KOPT-K1 (cell line): ENCODE data around the gene GOLGA6B.
"Not testable (repeated sequence)": the region's sequence is repeated elsewhere in the genome, so short reads cannot be mapped to it uniquely, and the experiment has no call there.

Source experiments
- H3K27ac ChIP-seq: fragments of 200-600 bp; sonication (generic); 2 replicates; pipeline ENCODE4 v1.5.1; 2016; ENCODE audit warnings: antibody characterized with exemption, mild to moderate bottlenecking, low read depth, low read length; ENCODE audit not compliant: poor library complexity, severe bottlenecking
- H3K36me3 ChIP-seq: fragments of 200-600 bp; sonication (generic); 2 replicates; pipeline ENCODE4 v1.5.1; 2017; ENCODE audit warnings: antibody characterized with exemption, mild to moderate bottlenecking, low read length, moderate library complexity; ENCODE audit not compliant: insufficient read depth
- H3K9me3 ChIP-seq: fragments of 200-600 bp; sonication (generic); 2 replicates; pipeline ENCODE4 v1.5.1; 2017; ENCODE audit warnings: antibody characterized with exemption, low read length, mild to moderate bottlenecking; ENCODE audit not compliant: insufficient read depth, poor library complexity, severe bottlenecking

GOLGA6B gene, protein sequence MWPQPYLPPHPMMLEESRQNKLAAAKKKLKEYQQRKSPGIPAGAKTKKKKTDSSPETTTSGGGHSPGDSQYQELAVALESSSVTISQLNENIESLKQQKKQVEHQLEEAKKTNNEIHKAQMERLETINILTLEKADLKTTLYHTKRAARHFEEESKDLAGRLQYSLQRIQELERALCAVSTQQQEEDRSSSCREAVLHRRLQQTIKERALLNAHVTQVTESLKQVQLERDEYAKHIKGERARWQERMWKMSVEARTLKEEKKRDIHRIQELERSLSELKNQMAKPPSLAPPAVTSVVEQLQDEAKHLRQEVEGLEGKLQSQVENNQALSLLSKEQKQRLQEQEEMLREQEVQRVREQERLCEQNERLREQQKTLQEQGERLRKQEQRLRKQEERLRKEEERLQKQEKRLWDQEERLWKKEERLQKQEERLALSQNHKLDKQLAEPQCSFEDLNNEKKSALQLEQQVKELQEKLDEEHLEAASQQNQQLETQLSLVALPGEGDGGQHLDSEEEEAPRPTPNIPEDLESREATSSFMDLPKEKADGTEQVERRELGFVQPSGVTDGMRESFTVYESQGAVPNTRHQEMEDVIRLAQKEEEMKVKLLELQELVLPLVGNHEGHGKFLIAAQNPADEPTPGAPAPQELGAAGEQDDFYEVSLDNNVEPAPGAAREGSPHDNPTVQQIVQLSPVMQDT

DNA sequence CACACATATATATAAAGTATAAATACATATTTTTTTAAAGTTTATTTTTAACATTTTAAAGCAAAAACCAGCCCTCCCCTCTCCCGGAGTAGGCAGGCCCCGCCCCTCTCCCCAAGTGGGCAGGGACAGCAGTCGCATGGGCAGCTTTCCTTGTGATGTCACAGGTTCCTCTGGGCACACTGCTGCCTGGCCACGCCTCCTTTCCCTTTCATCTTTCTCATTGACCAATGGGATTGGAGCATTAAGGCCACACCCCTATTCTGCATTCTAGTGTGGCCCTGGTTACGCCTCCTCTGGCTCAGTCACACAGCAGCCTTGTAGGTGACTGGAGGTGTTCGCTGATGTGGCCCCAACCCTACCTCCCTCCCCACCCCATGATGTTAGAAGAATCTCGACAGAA lies at the start of gene GOLGA6B:
Gene GOLGA6B, plus strand, starts transcription at position 301 of the 400 bp plus-strand sequence. Its CDS starts 41 bp downstream, at position 342.
- H3K36me3 ChIP-seq, H3K27ac ChIP-seq, H3K9me3 ChIP-seq: not testable (repeated sequence)

DNA sequence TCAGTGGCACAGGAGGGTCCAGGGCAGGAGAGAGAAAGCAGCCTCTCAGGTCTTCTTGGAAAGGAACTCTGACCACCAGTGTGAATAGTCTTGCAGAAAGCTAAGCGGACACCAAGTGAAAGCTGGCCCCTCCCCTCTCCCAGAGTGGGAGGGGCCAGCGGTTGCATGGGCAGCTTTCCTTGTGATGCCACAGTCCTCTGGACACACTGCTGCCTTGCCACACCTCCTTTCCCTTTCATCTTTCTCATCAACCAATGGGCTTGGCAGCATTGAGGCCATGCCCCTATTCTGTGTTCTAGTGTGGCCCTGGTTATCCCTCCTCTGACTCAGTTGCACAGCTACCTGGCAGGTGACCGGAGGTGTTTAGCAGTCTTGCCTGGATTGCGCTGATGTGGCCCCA lies 49.7 kb upstream of the GOLGA6B start:
- H3K36me3 ChIP-seq: no peaks in the 10 kb centered on the region
- no peaks in the 10 kb centered on the region for H3K9me3 ChIP-seq
- no peak overlapping the region for H3K27ac ChIP-seq

DNA sequence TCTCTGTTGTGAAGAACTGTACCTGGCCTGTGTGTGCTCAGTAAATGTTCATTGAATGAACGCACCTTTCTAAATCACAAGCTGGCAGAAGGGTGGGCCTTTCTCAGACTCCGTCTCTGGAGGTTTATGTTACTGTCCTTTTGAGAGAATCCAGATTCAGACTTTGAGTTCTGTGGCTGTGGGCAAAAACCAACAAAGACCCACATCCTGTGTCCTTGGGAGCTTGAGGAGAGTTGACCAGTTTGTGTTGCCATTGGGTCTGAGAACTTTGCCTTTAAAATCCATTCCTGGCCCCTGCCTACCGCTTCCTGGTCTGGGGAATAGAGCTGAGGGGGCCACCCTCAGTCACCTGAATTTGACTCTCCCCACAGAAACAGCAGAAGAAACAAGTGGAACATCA lies 46.4 kb upstream of the GOLGA6B start:
- not testable (repeated sequence) for H3K36me3 ChIP-seq, H3K9me3 ChIP-seq, H3K27ac ChIP-seq

DNA sequence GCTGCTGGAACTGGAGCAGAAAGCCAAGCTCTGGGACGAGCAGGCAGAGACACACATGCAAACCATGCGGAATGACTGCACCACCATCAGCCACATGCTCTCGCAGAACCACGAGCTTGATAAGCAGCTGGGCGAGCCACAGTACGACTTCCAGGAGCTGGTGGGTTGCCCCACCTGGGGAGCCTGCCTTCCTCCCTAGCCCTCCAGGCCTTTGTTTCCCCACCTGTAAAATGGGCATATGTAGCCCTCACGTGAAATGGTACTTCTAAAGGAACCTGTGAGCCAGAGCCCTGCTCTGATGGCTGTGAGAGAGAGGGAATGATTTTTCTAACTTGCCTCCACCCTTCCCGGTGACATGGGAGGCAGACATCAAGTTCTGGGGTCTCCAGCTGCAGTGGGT lies 44.6 kb upstream of the GOLGA6B start:
- Histone ChIP-seq H3K27ac (no peak overlapping the region), H3K9me3 (no peaks in the 10 kb centered on the region), H3K36me3 (no peaks in the 10 kb centered on the region)

DNA sequence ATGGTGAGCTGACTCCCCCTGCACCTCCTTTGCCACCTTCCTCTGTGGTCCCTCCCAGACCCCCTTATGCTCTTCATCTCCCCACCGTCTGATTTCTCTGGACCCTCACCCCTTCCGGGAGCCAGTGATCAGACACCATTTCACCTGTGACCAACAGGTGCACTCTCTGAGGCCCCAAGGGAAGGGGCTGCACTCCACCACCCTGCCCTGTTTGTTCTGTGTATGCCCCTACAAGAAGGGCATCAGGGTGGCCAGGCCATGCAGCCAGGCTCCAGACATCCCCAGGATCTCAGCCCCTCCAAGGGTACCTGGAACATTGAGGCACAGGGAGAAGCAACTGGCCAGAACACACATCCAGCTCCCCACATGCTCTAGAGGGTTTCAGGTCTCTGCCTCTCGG lies 42.2 kb upstream of the GOLGA6B start:
- H3K9me3 ChIP-seq, H3K27ac ChIP-seq, H3K36me3 ChIP-seq: not testable (repeated sequence)

DNA sequence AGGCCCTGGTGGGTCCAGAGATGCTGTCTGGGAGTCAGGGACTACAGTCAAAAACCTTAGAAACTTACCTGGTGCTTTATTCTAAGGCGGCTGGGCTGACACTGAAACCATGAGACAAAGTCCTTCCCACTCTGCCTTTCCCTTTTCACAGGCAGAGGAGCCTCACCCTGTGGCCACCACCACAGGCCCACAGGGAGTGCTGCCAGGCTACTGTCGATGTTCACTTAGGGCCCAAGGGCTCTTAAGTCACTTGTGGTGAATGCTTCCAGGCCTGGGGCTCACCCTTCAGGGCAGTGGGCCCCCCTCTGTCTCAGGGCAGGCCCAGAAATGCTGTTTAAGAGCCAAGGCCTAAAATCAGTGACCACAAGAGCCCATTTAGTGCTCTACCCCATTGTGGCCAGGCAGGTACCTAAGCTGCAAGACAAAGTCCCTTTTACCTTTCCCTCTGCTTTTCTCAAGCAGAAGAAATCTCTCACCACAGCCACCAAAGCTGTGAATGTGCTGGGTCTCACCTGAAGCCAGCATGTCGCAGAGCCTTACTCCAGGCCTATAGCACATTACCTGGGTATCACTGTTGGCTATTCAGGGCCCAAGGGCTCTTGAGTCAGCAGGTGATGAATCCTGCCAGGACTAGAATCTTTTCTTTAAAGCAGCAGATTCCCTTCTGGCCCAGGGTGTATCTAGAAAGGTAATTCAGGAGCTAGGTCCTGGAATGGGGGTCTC lies 39.5 kb upstream of the GOLGA6B start:
- Histone ChIP-seq H3K27ac (peak overlapping the region; percentile 24), H3K36me3 (no peaks in the 10 kb centered on the region), H3K9me3 (no peaks in the 10 kb centered on the region)

DNA sequence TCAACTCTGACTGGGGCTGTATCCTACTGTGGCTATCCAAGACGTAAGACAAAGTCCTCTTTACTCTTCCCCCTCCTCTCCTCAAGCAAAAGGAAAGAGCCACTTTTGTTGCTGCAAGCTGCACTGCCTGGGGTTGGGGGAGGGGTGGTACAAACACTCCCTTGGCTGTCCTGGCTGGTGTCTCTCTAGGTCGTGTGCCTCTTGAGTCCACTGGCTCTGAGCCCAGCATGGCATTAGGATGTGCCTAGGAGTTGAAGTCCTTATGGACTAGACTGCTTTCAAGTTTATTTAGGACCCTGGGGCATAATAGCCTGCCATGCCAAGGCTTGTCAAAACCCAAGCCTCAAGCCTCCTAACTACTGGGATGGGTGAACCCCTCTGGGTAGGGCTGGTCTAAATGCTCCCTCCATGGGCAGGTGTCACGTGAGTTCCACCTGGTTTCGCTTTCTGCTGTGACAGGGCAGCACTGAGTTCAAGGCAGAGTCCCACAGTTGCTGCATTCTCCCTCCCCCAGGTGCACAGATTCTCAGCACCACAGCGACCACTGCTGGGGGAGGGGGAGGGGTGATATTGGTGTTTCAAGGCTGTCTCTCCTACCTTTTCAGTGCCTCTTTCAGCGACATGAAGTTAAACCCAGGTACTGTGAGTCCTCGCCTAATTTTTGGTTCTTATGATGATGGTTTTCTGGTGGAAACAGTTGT lies 38.8 kb upstream of the GOLGA6B start:
- H3K27ac ChIP-seq: peak overlapping the region; percentile 24
- H3K36me3 ChIP-seq, H3K9me3 ChIP-seq: not testable (repeated sequence)

DNA sequence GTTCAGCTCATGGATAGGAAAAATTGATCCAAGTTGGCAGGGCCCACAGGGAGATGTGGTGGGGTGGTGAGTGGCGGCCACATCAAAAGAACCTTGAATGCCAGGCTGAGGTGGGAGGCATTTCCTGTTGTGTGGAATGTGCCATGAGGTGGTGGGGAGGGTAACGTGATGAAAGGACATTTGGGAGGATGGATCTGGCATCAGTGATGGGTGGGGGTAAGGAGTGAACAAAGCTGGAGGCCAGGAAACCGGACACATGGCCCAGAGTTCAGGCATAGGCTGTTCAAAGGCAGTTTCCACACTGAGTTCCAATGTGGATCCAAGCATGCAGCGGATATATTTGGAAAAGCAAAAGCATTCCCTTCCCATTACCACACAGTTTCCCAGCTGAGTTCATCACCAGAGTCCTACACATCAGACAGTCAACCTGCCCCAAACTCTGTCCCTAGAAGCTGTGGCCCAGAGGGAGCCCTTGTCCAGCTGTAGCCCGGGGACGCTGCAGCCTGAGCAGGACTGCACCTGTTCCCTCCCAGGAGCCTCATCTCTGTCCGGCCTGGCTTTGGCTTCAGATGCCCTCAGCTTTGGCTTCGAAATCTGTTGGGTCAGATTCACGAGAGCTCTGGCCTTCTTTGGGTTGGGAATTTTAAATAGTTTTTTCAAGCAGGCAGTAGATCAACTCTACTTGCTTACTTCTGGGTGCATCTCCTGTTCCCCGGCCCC lies 37.8 kb upstream of the GOLGA6B start:
- Histone ChIP-seq H3K9me3 (no peaks in the 10 kb centered on the region), H3K27ac (no peak overlapping the region), H3K36me3 (no peaks in the 10 kb centered on the region)

DNA sequence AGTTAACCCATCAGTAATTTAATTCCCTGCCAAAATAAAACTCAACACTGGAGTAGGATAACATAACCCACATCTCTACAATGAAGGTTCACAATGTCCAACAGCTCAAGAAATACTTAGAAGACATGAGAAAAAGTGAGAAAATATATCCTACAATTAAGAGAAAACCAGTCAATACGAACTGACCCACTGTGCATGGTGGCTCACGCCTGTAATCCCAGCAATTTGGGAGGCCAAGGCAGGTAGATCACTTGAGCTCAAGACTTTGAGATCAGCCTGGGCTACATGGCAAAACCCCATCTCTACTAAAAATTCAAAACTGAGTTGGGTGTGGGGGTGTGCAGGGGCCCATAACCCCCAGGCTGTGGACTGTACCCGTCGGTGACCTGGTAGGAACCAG lies 30.6 kb upstream of the GOLGA6B start:
- H3K9me3 ChIP-seq, H3K36me3 ChIP-seq, H3K27ac ChIP-seq: not testable (repeated sequence)

DNA sequence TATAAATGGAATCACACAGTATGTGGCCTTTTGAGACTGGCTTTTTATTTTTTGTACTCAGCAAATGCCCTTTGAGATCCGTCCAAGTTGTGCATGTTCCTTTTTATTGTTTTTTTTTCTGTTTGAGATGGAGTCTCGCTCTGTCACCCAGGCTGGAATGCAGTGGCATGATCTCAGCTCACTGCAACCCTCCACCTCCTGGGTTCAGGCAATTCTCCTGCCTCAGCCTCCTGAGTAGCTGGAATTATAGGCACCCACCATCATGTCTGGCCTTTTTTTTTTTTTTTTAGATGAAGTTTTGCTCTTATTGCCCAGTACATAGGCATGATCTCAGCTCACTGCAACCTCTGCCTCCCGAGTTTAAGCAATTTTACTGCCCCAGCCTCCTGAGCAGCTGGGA lies 28.3 kb upstream of the GOLGA6B start:
- not testable (repeated sequence) for H3K27ac ChIP-seq, H3K36me3 ChIP-seq, H3K9me3 ChIP-seq

DNA sequence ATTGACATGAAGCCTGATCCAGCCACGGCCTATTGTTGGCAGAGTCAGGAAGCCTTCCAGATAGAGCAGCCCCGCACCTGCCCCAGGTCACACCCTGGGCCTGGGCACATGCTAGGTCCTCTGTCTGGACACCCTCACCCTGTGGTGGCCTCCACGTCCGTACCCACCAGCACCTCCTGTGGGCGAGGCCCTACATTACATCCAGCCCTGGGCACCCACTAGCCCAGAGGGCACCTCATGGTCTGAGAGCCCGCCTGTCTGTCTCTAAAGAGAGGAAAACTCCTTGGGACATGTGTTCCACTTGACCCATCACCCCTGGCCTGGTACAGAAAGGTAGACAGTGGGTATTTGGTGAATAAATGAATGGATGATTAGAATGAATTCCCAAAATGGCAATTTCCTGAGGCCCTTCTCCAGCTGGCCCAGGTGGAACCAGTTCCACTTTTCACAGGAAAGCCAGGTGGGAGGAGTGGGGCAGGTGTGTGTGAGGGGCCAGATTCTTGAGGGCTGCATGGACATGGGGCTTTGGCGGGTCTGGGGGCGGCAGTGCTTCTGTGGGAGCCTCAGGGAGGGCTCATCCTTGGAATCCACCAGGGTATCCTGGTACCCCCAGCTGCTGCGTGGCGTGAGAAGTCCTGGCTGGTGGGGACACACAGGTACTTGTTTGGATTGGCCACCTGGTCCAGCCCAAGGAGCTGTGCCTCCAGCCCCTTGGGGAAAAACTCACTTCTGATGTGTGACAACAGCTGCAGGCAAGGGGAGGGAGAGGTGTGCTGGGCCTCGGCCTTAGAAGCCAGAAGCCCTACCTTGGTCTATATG lies 26.0 kb upstream of the GOLGA6B start:
- not testable (repeated sequence) for H3K36me3 ChIP-seq, H3K9me3 ChIP-seq, H3K27ac ChIP-seq

DNA sequence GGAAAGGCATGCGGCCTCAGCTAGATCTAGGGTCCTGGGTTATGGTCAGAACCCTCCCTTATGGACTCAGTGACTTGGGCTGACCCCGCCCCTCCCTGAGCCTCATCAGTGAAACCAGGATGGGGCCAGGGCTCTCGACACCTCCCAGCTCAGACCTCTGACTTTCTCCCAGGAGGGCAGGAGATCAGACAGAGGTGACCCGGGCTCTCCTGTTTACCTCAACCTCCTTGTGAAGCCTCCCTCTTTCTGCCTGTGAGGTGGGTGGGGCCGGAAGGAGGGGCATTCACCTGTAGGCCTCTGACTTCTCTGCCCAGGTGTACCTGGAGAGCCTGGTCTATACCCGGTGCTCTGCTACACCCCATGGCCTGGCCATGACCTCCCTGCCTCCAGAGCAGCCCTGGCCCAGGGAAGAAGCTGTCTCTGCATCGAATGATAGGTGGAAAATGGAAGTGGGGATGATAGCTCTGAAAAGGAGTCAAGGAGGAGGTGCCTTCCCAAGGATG lies 25.4 kb upstream of the GOLGA6B start:
- not testable (repeated sequence) for H3K36me3 ChIP-seq, H3K9me3 ChIP-seq

DNA sequence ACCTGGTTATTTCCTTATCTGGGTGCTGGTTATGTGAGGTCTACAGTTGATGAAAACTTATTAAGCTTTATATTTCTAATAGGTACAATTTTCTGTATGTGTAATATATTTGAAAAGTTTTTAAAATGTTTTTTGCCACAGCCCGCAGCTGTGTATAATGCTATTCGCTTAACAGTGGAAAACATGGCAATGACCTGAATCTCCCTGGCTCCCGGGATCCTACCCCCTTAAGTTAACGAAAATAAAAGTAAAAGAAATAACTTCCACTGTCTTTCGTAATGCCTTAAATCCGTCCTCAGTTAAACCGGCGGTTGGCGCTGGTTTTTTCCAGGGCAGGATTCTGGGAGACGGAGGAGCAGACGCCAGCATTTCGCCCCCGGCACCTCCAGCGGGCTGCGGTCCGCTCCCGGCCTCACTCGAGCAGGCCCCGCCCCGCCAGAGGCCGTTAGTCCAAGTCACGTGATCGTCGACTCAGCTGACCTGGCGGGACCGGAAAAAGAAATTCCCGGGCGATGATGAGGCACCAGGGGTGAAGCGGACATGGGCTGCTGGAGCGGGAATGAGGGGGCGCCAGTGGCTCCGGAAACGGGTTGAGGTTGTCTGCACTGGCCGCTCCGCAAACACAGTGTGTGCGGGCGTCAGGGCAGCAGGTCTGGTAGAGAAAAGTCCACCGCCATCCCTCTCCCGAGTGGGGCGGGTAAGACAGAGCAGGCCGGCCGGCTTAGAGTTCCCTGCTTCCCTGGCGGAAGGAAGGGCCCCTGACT lies 17.8 kb upstream of the GOLGA6B start:
- not testable (repeated sequence) for H3K27ac ChIP-seq, H3K36me3 ChIP-seq, H3K9me3 ChIP-seq

More for the DNA sequence above, 25.4 kb upstream of the GOLGA6B start:
- not testable (repeated sequence) for H3K27ac ChIP-seq
